ENCODE measurements around the gene GRB2.
"Not testable (repeated sequence)": the region's sequence is repeated elsewhere in the genome, so short reads cannot be mapped to it uniquely, and the experiment has no call there.

GRB2 gene

DNA sequence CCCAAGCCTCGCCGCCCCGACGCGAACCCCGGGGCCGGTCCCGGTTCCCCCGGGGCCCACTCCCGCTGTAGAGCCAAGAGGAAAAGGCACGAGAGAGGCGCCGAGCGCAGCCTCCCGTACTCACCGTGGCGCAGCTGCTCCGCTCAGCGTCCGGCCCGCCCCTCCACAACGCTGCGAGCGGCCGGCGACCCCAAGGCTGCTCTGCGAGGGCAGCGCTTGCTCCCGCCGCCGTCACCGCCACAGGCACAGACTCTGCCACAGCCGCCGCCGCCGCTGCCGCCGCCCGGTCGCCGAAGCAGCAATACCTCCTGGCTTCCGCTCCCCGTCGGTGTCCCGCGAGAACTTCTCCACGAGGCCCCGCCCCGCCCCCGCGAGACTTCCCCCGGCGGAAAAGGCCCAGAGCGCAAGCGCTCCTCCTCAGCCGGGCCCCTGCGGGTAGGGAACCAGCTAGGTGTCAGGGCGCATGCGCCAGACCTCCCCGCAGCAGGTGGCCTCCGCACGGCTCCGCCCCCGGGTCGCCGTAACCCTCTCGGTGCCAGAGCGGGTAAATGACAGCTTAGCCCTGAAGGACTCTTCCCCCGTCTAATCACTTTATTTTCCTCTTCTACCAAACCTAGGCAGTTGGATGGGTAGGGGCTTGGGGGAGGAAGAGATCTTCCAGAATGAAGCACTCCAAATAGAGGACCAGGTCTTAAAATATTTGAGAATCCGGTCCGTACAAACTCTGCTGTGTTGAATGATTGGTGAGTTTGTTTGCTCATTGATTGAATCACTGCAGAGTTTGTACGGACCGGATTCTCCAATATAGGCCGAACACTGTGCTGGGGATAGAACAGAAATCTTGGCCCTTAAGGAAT is at the start of gene GRB2:
Gene GRB2 (minus strand): TSS at position 314 of the 857 bp plus-strand sequence. CDS start 12,050 bp downstream, outside the sequence.
- peak; percentile 83 for DNase-seq

DNA sequence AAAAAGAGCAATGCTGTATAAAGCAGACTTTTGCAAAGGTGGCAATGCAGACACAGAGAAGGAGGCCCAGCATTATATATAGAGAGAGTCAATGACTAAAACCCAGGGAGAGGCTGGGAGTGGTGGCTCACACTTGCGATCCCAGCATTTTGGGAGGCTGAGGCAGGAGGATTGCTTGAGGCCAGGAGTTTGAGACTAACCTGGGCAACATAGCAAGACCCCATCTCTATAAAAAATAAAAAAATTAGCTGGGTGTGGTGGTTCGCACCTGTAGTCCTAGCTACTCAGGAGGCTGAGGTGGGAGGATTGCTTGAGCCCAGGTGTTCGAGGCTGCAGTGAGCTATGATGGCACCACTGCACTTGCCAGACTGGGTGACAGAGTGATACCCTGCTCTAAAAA is 49.2 kb upstream of the GRB2 start:
- DNase-seq = not testable (repeated sequence)

DNA sequence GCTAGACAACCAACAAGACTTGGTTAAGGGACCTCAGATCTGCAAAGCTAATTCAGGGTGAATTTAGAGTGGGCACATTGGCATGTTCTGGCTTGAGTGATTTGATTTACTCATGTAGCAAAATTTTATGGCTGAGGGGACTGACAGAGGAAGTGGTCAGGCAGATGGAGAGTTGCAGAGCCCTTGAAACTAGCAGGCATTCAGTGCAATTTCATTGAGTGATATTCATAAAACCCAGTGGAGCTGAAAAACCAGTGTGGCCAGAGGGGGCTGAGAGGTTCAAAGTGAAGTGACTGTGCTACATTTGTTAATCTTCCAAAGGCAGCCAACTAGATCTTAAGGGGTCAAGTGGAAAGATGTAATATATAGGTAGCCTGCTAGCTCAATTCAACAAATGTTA is 48.7 kb upstream of the GRB2 start:
- no peak for DNase-seq

DNA sequence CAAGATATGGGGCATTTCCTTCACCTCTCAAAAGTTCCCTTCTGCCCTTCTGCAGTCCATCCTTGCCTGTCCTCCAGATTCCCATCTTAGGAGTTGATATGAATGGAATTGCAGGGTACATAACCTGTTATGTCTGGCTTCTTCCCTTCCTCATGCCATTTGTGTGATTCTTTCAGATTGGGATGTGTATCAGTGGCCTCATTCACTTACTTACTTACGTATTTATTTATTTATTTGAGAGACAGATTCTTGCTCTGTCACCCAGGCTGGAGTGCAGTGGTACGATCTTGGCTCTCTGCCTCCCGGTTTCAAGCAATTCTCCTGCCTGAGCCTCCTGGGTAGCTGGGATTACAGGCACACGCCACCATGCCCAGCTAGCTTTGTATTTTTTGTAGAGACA is 44.8 kb upstream of the GRB2 start:
- DNase-seq = no peak

DNA sequence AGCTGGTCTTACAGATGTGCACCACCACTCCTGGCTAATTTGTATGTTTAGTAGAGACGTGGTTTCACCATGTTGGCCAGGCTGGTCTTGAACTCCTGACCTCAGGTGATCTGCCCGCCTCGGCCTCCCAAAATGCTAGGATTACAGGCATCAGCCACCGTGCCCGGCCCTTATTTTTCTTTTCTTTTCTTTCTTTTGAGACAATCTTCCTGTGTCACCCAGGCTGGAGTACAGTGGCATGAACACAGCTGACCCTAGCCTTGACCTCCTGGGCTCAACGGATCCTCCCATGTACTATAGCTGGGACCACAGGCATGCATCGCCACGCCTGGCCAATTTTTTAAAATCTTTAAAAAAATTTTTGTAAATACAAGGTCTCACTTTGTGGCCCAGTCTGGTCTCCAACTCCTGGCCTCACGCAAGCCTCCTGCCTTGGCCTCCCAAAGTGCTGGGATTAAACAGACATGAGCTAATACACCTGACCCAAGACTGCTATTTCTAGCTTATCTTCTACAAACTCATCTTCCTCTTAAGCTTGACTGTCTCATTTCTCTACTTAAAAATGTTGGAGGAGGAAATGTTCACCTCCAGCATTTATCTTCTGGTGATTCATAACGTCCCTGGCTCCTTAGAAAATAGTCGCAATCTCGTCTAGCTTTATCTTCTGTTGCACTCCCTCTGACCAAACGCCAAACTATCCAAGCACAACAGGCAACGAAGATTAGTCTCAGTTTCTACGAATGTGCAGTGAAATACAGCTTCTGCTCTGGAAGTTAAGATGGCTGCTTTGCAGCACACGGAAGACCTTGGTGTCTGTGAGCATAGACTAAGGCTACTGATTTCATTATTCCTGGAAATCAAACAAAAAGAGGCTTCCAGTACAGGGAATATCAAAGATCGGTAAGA is 42.7 kb upstream of the GRB2 start:
- no peak for DNase-seq

DNA sequence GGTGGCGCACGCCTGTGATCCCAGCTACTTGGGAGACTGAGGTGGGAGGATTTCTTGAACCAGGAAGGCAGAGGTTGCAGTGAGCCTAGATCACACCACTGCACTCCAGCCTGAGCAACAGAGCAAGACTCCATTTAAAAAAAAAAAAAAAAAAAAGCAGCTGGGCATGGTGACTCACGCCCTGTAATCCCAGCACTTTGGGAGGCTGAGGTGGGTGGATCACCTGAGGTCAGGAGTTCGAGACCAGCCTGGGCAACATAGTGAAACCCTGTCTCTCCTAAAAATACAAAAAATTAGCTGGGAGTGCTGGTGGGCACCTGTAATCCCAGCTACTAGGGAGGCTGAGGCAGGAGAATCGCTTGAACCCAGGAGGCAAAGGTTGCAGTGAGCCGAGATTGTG is 40.4 kb upstream of the GRB2 start:
- DNase-seq = not testable (repeated sequence)

DNA sequence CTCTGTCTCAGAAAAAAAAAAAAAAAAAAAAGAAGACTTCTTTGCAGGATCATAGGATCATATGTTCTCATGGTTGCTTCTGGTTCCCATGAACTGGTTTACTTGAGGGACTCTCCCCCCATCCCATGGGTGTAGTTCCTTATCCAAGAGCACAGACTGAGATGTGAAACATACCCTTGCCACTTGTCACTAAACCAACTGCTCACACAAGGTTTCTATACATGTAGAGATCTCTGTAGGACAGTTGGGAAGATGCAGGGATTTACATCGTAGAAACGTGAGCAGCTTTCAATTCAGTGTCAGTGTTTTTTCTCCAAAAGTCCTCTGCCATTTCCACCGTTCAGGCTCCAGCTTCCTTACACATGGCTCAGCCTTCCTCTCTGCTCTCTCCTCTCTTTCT is 39.8 kb upstream of the GRB2 start:
- no peak for DNase-seq

DNA sequence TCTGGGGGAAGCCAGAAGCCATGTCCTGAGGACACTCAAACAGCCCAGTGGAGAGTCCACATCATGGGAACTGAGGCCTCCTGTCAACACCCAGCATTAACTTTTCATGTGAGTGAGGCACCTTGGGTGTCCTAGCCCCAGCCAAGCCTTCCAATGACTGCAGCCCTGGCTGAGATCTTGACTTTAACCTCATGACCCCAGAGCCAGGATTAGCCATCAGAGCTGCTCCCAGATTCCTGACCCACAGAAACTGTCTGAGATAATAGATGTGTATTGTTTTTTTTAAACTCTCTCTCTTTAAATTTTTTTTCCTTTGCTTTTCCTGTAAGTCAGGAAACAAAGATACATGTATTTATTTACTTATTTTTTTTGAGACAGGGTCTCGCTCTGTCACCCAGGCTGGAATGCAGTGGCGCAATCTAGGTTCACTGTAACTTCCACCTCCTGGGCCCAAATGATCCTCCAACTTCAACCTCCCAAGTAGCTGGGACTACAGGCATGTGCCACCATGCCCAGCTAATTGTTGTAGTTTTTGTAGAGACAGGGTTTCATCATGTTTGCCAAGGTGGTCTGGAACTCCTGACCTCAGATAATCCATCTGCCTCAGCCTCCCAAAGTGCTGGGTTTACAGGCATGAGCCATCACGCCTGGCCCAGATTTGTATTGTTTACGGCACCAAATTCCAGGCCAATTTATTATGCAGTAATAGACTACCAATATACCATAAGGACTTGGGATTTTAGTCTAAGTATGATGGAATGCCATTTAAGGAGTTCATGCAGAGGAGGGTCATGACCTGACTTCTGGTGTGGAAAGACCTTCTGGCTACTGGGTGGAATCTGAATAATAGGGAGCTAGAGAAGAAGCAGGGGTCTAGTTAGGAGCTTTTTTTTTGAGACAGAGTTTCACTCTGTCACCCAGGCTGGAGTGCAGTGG is 37.0 kb upstream of the GRB2 start:
- DNase-seq = no peak

DNA sequence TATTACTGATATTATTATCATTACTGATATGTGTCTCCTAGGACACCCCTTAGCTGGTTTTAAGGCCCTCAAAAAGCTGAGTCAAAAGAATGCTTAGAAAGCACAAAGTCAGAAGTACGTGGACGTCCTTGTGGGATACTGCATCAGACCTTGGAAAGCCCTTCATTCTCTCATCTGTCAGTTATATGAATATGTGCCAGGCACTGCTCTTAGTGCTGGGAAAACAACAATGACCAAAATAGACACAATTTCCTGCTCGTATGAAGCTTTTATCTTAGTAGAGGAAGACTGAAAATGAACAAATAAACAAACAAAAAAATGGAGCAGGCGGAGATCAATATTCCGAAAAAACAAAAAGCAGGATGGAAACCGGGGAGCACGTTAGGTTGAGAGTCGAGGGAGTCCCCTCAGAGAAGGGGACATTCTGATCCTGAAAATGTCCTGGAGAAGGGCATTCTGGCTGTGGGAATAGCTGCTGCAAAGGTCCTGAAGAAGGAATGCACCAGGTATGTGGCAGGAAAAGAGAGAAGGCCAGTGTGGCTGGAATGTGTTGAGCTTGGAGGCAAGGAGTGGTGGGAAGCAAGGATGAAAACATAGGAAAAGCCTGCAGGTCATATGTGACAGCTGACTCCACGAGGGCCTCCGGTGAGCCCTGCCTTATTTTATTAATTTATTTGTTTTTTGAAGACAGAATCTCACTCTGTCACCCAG is 35.4 kb upstream of the GRB2 start:
- no peak for DNase-seq

DNA sequence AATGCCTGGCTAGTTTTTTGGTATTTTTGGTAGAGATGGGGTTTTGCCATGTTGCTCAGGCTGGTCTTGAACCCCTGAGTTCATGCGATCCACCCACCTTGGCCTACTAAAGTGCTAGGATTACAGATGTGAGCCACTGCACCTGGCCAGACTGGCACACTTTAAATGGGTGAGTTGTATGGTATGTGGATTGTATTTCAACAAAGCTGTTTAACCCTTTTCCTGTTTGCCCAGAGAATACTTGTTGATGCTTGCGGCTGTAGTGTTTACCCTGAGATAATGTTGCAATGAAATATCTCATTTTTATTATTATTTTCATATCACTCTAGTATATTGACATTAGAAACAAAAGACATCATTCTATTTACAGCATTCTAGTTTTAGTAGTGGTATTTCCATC is 33.8 kb upstream of the GRB2 start:
- DNase-seq = no peak

DNA sequence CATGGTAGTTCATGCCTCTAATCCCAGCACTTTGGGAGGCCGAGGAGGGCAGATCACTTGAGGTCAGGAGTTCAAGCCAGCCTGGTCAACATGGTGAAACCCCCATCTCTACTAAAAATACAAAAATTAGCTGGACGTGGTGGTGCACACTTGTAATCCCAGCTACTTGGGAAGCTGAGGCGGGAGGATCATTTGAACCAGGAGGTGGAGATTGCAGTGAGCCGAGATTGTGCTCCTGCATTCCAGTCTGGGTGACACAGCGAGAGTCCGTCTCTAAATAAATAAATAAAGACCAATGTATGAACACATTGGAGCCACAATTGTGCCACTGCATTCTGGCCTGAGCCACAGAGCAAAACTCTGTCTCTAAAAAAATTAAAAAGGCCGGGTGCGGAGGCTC is 31.9 kb upstream of the GRB2 start:
- DNase-seq = not testable (repeated sequence)

DNA sequence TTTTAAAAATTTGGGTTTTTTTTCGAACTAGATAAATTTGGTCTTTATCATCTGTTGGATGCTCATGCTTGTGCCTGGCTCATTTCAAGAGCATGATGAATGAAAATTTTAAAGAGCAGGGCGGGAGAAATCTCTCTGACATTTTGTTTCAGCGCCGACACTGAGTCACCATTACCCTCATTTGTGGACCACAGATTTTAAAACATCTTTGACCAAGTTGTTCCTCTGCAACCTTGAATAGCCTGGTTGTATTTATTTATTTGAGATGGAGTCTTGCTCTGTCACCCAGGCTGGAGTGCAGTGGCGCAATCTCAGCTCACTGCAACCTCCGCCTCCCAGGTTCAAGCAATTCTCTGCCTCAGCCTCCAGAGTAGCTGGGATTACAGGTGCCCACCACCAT is 29.0 kb upstream of the GRB2 start:
- DNase-seq = not testable (repeated sequence)

DNA sequence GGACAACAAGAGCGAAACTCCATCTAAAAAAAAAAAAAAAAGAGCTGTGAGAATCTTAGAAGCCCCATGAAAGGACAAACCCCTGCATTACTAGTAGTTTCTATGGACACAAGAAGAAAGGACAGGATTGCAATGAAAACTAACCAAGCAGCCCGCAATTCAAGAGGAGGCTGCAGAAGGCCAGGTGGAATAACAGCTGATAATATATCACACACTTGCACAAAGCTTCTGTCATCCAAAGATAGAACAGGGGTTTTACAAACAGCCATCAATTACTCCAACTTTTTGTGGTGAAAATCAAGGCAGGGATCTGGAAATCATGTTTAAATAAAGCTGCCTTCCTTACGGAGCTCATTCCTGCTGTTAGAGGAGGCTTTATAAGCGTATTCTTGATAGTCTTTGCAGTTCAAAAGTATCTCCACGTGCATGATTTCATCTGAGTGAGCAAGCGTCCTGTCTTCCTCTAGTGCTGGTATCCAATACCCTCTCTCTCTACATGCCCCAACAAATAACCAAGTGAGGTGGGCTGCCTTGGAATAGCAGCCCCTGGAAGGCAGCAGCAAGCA is 27.8 kb upstream of the GRB2 start:
- no peak for DNase-seq

DNA sequence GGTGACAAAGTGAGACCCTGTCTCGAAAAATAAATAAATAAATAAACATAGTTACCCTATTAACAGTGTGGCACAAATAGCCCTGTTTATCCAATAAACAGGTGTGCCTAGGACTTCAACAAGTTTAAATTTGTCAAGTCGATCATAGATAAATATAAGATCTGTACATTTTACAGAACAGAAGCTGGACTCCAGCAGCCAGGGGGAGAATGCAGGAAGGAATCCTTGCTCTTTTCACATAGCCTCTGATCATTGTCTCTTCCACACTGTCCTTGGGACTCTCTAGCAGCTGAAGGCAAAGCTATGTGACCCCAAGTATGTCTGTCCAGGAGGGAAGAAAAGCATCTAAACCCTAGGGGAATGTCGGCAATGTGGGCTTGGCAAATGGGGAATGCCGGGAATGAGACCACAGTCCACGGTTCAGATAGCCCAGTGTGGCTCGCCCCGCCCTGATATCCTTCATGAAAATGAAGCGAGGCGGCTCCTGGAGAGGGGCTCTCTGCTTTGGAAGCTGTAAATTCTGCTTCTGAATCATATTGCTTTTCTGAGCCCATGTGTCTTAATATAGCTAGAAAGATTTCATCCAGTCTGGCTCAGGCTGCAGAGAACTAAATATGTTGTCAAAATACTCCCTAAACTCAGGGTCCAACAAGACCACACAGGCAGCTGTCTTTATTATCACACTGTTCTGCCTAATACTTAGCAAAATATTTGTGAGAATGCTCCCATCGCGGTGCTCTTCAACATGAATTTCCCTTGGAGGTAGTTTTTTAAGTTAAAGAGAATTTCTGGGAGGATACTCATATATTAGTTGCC is 24.9 kb upstream of the GRB2 start:
- no peak for DNase-seq

DNA sequence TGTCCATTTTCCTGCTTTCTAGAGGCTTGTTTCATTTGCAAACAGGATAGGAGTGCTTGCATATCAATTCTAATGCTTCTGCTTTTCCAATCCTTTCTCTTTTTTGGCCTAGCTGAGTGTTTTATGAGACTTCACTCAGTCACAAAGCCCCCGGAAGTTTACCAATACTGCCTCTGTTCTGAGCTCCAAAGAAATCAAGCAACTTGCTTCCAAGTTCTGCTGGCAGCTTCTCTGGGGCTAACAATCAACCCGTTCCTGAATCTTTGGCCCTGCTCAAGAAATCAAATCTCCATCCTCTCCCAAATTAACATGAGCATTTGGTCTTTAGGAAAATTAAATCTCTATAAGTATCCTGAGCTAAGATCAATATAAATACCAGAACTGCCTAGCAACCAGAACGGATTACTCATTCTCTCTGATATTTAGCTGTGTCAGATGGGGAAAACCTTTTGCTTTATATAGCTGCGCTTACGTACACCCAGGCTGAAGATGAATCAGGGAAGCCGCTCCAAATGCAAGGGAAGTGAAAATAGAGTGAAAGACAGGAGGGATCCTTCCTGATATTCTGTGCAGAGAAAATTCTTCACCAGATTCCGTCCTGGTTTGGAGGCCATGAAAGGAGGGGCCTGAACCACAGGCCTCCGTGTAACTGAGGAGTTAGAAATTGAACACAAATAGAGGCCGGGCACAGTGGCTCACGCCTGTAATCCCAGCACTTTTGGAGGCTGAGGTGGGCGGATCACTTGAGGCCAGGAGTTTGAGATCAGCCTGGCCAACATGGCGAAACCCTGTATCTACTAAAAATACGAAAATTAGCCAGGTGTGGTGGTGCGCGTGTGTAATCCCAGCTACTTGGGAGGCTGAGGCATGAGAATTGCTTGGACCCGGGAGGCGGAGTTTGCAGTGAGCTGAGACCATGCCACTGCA is 23.3 kb upstream of the GRB2 start:
- no peak for DNase-seq

DNA sequence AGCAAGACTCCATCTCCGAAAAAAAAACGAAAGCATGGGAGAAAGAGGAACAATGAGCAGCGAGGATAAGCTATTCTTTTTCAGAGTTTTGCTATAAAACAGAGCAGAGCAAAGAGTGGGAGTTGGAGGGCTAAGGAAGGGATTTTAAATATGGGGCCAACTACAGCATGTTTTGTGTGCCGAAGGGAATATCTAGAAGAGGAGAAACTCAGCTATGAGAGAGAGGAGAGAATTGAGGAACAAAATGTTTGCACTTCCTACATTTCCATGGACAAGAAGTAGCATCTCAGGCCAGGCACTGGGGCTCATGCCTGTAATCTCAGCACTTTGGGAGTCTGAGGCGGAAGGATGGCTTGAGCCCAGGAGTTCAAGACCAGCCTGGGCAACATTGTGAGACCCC is 13.1 kb upstream of the GRB2 start:
- DNase-seq = no peak

DNA sequence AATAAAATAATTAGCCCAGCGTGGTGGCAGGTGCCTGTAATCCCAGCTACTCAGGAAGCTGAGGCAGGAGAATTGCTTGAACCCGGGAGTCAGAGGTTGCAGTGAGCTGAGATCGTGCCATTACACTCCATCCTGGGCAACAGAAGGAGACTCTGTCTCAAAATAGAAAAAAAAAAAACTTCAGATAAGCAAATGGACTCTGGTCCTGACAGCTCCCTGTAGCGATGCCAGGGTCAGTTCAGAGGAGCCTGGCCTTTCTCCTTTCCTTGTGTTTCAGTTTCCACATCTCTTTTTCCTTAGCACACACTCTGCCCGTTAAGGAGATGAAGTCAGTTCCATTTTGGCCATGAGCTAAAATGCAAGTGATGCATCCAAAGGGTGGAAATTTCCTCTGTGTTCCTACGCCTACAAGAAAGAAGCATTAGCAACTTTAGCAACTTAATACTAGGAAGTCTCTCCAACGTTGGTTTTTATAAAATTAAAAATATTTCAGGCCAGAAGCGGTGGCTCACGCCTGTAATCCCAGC is 11.6 kb upstream of the GRB2 start:
- no peak for DNase-seq

DNA sequence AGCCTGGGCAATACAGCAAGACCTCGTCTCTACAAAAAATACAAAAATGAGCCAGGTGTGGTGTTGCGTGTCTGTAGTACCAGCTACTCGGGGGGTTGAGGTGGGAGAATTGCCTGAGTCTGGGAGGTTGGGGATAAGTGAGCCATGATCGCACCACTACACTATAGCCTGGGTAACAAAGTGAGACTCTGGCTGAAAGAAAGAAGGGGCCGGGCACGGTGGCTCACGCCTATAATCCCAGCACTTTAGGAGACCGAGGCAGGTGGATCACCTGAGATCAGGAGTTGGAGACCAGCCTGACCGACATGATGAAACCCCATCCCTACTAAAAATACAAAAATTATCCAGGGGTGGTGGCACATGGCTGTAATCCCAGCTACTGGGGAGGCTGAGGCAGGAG is 10.5 kb upstream of the GRB2 start:
- DNase-seq = no peak

DNA sequence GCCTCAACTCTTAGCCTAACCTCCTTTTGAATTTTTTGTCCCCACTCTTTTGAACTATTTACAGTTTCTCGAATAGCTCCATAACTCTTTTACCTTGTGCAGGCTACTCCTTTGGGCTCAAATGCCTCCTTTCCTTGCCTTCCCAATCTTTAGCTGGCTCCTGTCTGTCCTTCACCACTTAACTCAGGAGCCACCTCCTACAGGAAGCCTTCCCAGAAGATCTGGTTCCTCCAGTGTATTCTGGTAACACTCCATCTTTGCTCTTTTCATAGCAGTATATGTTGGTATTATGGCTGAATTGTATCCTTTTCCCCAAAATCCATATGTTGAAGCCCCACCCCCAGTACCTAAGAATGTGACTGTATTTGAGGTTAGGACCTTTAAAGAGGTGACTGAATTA is 9.0 kb upstream of the GRB2 start:
- DNase-seq = no peak
